HepG2 (cell line): ENCODE data around the gene C1D. TPM values are rescaled to one million over a fixed set of nuclear protein-coding genes. Genes with fewer than 3 reads are reported as not detected.

Source experiments
- ATAC-seq: fragments of 200-7000 bp; cut with Tn5 transposase; 3 replicates; pipeline ENCODE4 v1.9.1; 2020; ENCODE audit warnings: mild to moderate bottlenecking, moderate library complexity
- BruUV-seq: library from RNA; stranded (reverse); fragments of 400-500 nt; replicated peaks from 2 replicates; lab custom pipeline; 2021; lab: Mats Ljungman, UMichigan
- CTCF ChIA-PET: fragments of 300-600 bp; formaldehyde crosslinking; extraction: SDS; loops from one replicate; lab custom pipeline; 2021; ENCODE audit warnings: low total read pairs, inconsistent platforms, low intra/inter-chr PET ratio; lab: Yijun Ruan, JAX
- POLR2A ChIA-PET: fragments of 350-600 bp; sonication (Branson Sonifier 250); formaldehyde crosslinking; loops from one replicate; lab custom pipeline; 2020; ENCODE audit warnings: antibody characterized with exemption, inconsistent platforms; lab: Yijun Ruan, JAX
- DNase-seq: peaks from one replicate; pipeline ENCODE4 v3.0.0-alpha.2; 2015; ENCODE audit warnings: low spot score
- FAIRE-seq: peaks from 3 replicates; lab custom pipeline; 2011; peaks lifted over from hg19 to GRCh38; lab: Jason Lieb, UNC
- H2AFZ ChIP-seq: one replicate; pipeline ENCODE4 v1.6.1; 2011; ENCODE audit warnings: low read length, inconsistent platforms
- H3K27ac ChIP-seq: fragments of 300-600 bp; 3 replicates; pipeline ENCODE4 v1.8.0; 2011; ENCODE audit warnings: mixed run types, mild to moderate bottlenecking, mixed read lengths, low read length, inconsistent platforms; ENCODE audit not compliant: insufficient read depth; ENCODE audit errors: extremely low read length
- H3K27me3 ChIP-seq, 2 experiments: fragments of 200-600 bp in 1 of 2; 2 replicates in 1 of 2; 3 replicates in 1 of 2; pipeline versions ENCODE4 v1.6.0 to v1.8.0; 2011; ENCODE audit warnings: low read length in 2 of 2, mild to moderate bottlenecking in 2 of 2, moderate library complexity in 2 of 2, inconsistent platforms in 1 of 2; ENCODE audit not compliant: insufficient read depth in 2 of 2, control insufficient read depth in 1 of 2
- H3K36me3 ChIP-seq, 2 experiments: fragments of 200-600 bp in 1 of 2; replicated peaks in 1 of 2; 2 replicates in 1 of 2; 3 replicates in 1 of 2; pipeline versions ENCODE4 v1.5.1 to v1.8.0; 2011; ENCODE audit warnings: low read length in 2 of 2, inconsistent platforms in 1 of 2; ENCODE audit not compliant: insufficient read depth in 2 of 2, control insufficient read depth in 1 of 2
- H3K4me1 ChIP-seq: 2 replicates; pipeline ENCODE4 v1.5.1; 2012; ENCODE audit warnings: low read length, inconsistent platforms; ENCODE audit not compliant: insufficient read depth
- H3K4me2 ChIP-seq: 2 replicates; pipeline ENCODE4 v1.6.0; 2011; ENCODE audit warnings: low read depth, low read length, inconsistent platforms
- H3K4me3 ChIP-seq, 3 experiments: fragments of 200-600 bp in 1 of 3; sonication (generic), shearing (Covaris generic) in 1 of 3; replicated peaks in 1 of 3; 2 replicates each; pipeline ENCODE4 v1.5.1; 2011 to 2016; ENCODE audit warnings: low read length in 3 of 3, inconsistent platforms in 2 of 3, low read depth in 2 of 3, mild to moderate bottlenecking in 2 of 3, control low read depth in 1 of 3, mixed read lengths in 1 of 3; ENCODE audit not compliant: insufficient read depth in 1 of 3
- H3K79me2 ChIP-seq: one replicate; pipeline ENCODE4 v1.6.1; 2011; ENCODE audit warnings: low read length, inconsistent platforms; ENCODE audit not compliant: insufficient read depth
- H3K9ac ChIP-seq: 2 replicates; pipeline ENCODE4 v1.6.0; 2011; ENCODE audit warnings: mild to moderate bottlenecking, low read depth, low read length, inconsistent platforms; ENCODE audit not compliant: insufficient read depth
- H3K9me3 ChIP-seq: 2 replicates; pipeline ENCODE4 v1.5.1; 2012; ENCODE audit warnings: mild to moderate bottlenecking, low read length
- H4K20me1 ChIP-seq: 2 replicates; pipeline ENCODE4 v1.6.0; 2011; ENCODE audit warnings: inconsistent platforms, mild to moderate bottlenecking, low read length, moderate library complexity; ENCODE audit not compliant: insufficient read depth
- ATF7-NPFF ChIP-seq: sonication (generic); formaldehyde crosslinking; IDR thresholded peaks from 2 replicates; pipeline ENCODE4 v1.8.1; 2023; ENCODE audit warnings: mild to moderate bottlenecking, low read depth, missing genetic modification reagents, moderate library complexity
- DRAP1 ChIP-seq: IDR thresholded peaks from 2 replicates; pipeline ENCODE4 v1.6.1; 2016; ENCODE audit warnings: missing genetic modification reagents, missing compliant biosample characterization
- E2F5 ChIP-seq: sonication (generic); formaldehyde crosslinking; conservative IDR thresholded peaks from 2 replicates; pipeline ENCODE4 v1.4.0; 2020; ENCODE audit warnings: missing genetic modification reagents
- GLI4 ChIP-seq: sonication (generic); formaldehyde crosslinking; IDR thresholded peaks from 2 replicates; pipeline ENCODE4 v1.5.1; 2020; ENCODE audit warnings: missing genetic modification reagents, mild to moderate bottlenecking, moderate library complexity, borderline replicate concordance
- HDAC1 ChIP-seq: sonication (generic); formaldehyde crosslinking; IDR thresholded peaks from 2 replicates; pipeline ENCODE4 v1.5.1; 2020; ENCODE audit warnings: mild to moderate bottlenecking, missing genetic modification reagents
- POLR2A ChIP-seq, 2 experiments: IDR thresholded peaks; 2 replicates each; pipeline ENCODE4 v1.6.1; 2011; ENCODE audit warnings: low read depth in 2 of 2, low read length in 2 of 2, mild to moderate bottlenecking in 1 of 2, moderate library complexity in 1 of 2; ENCODE audit not compliant: insufficient read depth in 1 of 2
- RCOR2 ChIP-seq: IDR thresholded peaks from 2 replicates; pipeline ENCODE4 v1.6.1; 2016; ENCODE audit warnings: missing biosample characterization, missing genetic modification reagents
- SP2 ChIP-seq: sonication (generic); formaldehyde crosslinking; IDR thresholded peaks from 2 replicates; pipeline ENCODE4 v1.5.1; 2020; ENCODE audit warnings: mild to moderate bottlenecking, missing genetic modification reagents
- SP4 ChIP-seq: sonication (generic); formaldehyde crosslinking; IDR thresholded peaks from 2 replicates; pipeline ENCODE4 v1.8.1; 2023; ENCODE audit warnings: mild to moderate bottlenecking, missing genetic modification reagents
- YEATS4 ChIP-seq: sonication (generic); formaldehyde crosslinking; IDR thresholded peaks from 2 replicates; pipeline ENCODE4 v1.4.0; 2020; ENCODE audit warnings: missing genetic modification reagents, borderline replicate concordance
- ZBTB2 ChIP-seq: sonication (generic); formaldehyde crosslinking; IDR thresholded peaks from 2 replicates; pipeline ENCODE4 v1.8.0; 2022; ENCODE audit warnings: low read depth, missing genetic modification reagents
- ZNF121 ChIP-seq: sonication (generic); formaldehyde crosslinking; IDR thresholded peaks from 2 replicates; pipeline ENCODE4 v1.5.0; 2020; ENCODE audit warnings: mild to moderate bottlenecking, missing genetic modification reagents
- ZNF124 ChIP-seq: sonication (generic); formaldehyde crosslinking; IDR thresholded peaks from 2 replicates; pipeline ENCODE4 v1.4.0; 2020; ENCODE audit warnings: missing genetic modification reagents
- ZNF234 ChIP-seq: sonication (generic); formaldehyde crosslinking; conservative IDR thresholded peaks from 2 replicates; pipeline ENCODE4 v1.5.1; 2020; ENCODE audit warnings: mild to moderate bottlenecking, missing genetic modification reagents
- WGBS: methylation state at CpG from one replicate; pipeline ENCODE4 v1.1.6; 2017; ENCODE audit warnings: low lambda C conversion rate; 5-methylcytosine and 5-hydroxymethylcytosine counted together
- in situ Hi-C: cut with HindIII; loops from 2 replicates; pipeline ENCODE4 v1.10.0; 2017; ENCODE audit warnings: low pct_unique_long_range_greater_than_20kb; ENCODE audit not compliant: extremely low pct_ligation_motif_present
- intact Hi-C: fragments of 100-400 bp; cut with micrococcal nuclease; formaldehyde crosslinking; loops from one replicate; pipeline ENCODE4 v1.10.0; 2022; ENCODE audit not compliant: unreplicated experiment
- polyA plus RNA-seq, 8 experiments: library from polyadenylated mRNA; depleted of rRNA in 3 of 8; stranded (reverse) in 7 of 8; unstranded in 1 of 8; fragments of >200 nt; fragmentation: Illumina TruSeq in 4 of 8; extraction: Trizol in 4 of 8; gene quantifications; 2 replicates each; pipeline versions ENCODE4 v1.2.1 to v1.2.3, GENCODE V29; 2011 to 2016; ENCODE audit warnings: low read depth in 4 of 8, missing spikeins in 1 of 8, mixed read lengths in 1 of 8; ENCODE audit not compliant: insufficient read depth in 1 of 8
- total RNA-seq, 5 experiments: library from RNA; depleted of rRNA; stranded (reverse); fragments of >200 nt; fragmentation: Illumina TruSeq; extraction: Trizol; gene quantifications; 2 replicates each; pipeline ENCODE4 v1.2.3, GENCODE V29; 2016; ENCODE audit warnings: low read depth in 1 of 5

C1D gene
- total and polyA plus RNA-seq, 2 of the 13 experiments (the other 11 are each of a cell fraction or from before 2014, with no cell fraction given), result 38.1 to 43.5 TPM

- TF ChIP-seq E2F5 (CRISPR knock-in tag) (no peak), SP4 (no peak)
Observed at GRCh38 chr2:67997903-67998302, 64.9 kb downstream of the C1D start (continued).

GRCh38 chr2:67997528-67997900, 65.3 kb downstream of the C1D start:
- in situ Hi-C loops, result no loop called here
- ATAC-seq (peak; percentile 26; the same call in 1 of the 3 replicates), DNase-seq (no peak), FAIRE-seq (no peak)
- Histone ChIP-seq H3K4me1 (no peaks in the 10 kb centered on the region), H3K36me3 (no peaks in the 10 kb centered on the region), H3K4me2 (no peak overlapping the region), H2AFZ (no peak overlapping the region), H3K79me2 (no peaks in the 10 kb centered on the region), H3K27ac (no peak overlapping the region), H3K27me3 (no peaks in the 10 kb centered on the region), H3K4me3 (no peak overlapping the region), H3K9ac (no peak overlapping the region), H3K9me3 (no peaks in the 10 kb centered on the region), H4K20me1 (no peaks in the 10 kb centered on the region)
- ChIA-PET POLR2A (no interaction called here), CTCF (no interaction called here)
- BruUV-seq, result no TSS peak
- WGBS, result 2% methylated on average over 3 of the region's 3 CpGs
- intact Hi-C loops, result no loop called here
- TF ChIP-seq RCOR2 (CRISPR knock-in tag) (no peak), HDAC1 (CRISPR knock-in tag) (no peak), ATF7-NPFF (CRISPR knock-in tag) (no peak), SP2 (CRISPR knock-in tag) (no peak), GLI4 (CRISPR knock-in tag) (no peak), ZNF124 (CRISPR knock-in tag) (no peak), ZBTB2 (CRISPR knock-in tag) (no peak), ZNF234 (CRISPR knock-in tag) (no peak), ZNF121 (CRISPR knock-in tag) (no peak), DRAP1 (CRISPR knock-in tag) (no peak), POLR2A (IDR thresholded peaks at IDR 0.05; ENCODE audit: insufficient read depth in 1 of 2, low read depth in 2 of 2, low read length in 2 of 2) (no peak), YEATS4 (no peak)
- TF ChIP-seq, all 625 proteins: peak for 0
